Ishikawa (cell line): ENCODE data around the gene CNNM3.

ENCODE experiments used
- CEBPB ChIP-seq: IDR thresholded peaks from 2 replicates; pipeline ENCODE4 v1.6.1; 2012
- CREB1 ChIP-seq: IDR thresholded peaks from 2 replicates; pipeline ENCODE4 v1.6.1; 2012; ENCODE audit warnings: low read depth
- EGR1 ChIP-seq: IDR thresholded peaks from 2 replicates; pipeline ENCODE4 v1.6.1; 2012
- EP300 ChIP-seq: IDR thresholded peaks from 2 replicates; pipeline ENCODE4 v1.6.1; 2012; ENCODE audit warnings: borderline replicate concordance
- FOXM1 ChIP-seq: IDR thresholded peaks from 2 replicates; pipeline ENCODE4 v1.6.1; 2012; ENCODE audit warnings: low read depth, borderline replicate concordance
- NFIC ChIP-seq: IDR thresholded peaks from 2 replicates; pipeline ENCODE4 v1.6.1; 2012
- RAD21 ChIP-seq: IDR thresholded peaks from 2 replicates; pipeline ENCODE4 v1.6.1; 2012; ENCODE audit warnings: low read depth
- TAF1 ChIP-seq: IDR thresholded peaks from 2 replicates; pipeline ENCODE4 v1.6.1; 2012; ENCODE audit warnings: low read depth, mild to moderate bottlenecking
- TCF12 ChIP-seq: IDR thresholded peaks from 2 replicates; pipeline ENCODE4 v1.6.1; 2012; ENCODE audit warnings: low read depth
- TEAD4 ChIP-seq: IDR thresholded peaks from 2 replicates; pipeline ENCODE4 v1.6.1; 2012
- YY1 ChIP-seq: IDR thresholded peaks from 2 replicates; pipeline ENCODE4 v1.6.1; 2012; ENCODE audit warnings: low read depth
- ZBTB7A ChIP-seq: IDR thresholded peaks from 2 replicates; pipeline ENCODE4 v1.6.1; 2012; ENCODE audit warnings: low read depth
- TF ChIP-seq, protein P1 (sequence below): IDR thresholded peaks from 2 replicates; pipeline ENCODE4 v1.6.1; 2012
- TF ChIP-seq, protein P2 (sequence below): IDR thresholded peaks from 2 replicates; pipeline ENCODE4 v1.6.1; 2012; ENCODE audit warnings: low read depth, mild to moderate bottlenecking
- TF ChIP-seq, protein P3 (sequence below): IDR thresholded peaks from 2 replicates; pipeline ENCODE4 v1.6.1; 2012

Gene CNNM3

DNA sequence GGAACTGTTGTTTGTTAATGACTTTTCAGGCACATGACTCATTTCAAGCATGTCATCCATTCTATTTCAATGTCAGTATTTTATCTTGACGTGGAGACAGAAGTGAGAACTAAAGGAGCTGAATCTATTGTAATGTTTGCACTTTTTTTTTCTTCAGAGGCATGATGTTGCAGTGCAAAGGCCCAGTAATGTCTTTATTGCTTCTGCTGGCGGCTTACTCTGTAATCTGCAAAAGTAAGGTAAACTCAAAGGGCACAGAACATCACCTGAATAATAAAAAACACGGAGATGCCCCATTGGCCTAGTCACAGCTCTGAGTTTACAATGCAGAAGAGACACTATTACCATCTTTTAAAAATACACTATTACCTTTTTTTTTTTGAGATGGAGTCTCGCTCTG, 2.4 kb upstream of the CNNM3 start:
- TF ChIP-seq NFIC = no peak

DNA sequence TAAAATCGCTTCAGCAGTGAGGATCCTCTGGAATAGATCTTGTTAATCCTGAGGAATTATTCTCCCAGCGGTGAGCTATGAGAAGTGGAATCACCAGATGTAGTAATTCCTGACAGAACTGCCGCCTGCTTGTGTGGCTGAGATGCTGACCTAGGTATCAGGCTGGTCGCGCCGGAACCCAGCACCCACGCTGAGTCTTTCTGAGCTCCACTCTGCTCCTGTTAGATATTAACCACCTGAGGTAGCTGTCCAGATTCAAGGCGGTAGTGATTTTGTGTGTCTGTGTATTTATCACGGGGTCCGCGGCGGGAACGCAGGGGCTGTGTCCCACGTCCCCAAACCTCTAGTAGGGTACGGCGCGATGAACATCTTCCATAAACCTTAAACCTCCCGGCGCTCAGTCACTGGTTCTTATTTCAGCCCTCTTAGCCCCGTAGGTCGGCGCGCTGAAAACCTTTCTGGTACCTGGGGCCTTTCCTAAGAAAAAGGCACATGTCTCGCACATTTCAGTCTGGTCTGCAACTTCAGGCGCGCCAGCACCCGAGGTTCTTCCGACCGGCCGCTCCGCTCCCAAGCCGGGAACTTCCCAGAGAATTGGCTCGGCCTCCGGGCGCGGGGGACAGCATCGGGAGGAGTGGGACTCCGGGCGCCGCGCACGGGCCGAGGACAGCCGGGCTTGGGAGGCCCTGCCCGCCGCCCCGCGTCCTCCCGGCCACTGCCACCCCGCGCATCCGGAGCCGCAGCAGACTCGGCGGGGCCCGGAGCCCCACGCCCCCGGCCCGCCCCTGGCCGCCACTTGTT, 542 bp upstream of the CNNM3 start:
- TF ChIP-seq, protein P1, sequence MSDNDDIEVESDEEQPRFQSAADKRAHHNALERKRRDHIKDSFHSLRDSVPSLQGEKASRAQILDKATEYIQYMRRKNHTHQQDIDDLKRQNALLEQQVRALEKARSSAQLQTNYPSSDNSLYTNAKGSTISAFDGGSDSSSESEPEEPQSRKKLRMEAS = peak; percentile 47; the same call in 1 of the 2 replicates
- TF ChIP-seq CEBPB = no peak
- TF ChIP-seq ZBTB7A = peak; percentile 59

DNA sequence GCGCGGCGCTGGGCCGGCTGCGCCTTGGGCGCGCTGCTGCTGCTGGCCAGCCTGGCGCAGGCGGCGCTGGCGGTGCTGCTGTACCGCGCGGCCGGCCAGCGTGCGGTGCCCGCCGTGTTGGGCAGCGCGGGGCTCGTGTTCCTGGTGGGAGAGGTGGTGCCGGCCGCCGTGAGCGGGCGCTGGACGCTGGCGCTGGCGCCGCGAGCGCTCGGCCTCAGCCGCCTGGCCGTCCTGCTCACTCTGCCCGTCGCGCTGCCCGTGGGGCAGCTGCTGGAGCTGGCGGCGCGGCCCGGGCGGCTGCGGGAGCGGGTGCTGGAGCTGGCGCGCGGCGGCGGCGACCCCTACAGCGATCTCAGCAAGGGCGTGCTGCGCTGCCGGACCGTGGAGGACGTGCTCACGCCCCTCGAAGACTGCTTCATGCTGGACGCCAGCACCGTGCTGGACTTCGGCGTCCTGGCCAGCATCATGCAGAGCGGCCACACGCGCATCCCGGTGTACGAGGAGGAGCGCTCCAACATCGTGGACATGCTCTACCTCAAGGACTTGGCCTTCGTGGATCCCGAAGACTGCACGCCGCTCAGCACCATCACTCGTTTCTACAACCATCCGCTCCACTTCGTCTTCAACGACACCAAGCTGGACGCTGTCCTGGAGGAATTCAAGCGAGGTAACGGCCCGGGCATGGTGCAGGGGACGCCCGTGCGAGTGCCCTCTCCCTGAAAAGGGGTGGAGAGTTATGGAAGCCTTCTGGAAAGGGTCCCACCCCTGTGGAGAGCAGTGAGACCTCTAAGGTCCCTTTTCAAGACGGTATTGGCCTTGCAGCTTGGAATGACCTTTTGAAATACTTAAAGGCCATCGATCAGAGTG, 1.0 kb downstream of the CNNM3 start:
- TF ChIP-seq, protein P2, sequence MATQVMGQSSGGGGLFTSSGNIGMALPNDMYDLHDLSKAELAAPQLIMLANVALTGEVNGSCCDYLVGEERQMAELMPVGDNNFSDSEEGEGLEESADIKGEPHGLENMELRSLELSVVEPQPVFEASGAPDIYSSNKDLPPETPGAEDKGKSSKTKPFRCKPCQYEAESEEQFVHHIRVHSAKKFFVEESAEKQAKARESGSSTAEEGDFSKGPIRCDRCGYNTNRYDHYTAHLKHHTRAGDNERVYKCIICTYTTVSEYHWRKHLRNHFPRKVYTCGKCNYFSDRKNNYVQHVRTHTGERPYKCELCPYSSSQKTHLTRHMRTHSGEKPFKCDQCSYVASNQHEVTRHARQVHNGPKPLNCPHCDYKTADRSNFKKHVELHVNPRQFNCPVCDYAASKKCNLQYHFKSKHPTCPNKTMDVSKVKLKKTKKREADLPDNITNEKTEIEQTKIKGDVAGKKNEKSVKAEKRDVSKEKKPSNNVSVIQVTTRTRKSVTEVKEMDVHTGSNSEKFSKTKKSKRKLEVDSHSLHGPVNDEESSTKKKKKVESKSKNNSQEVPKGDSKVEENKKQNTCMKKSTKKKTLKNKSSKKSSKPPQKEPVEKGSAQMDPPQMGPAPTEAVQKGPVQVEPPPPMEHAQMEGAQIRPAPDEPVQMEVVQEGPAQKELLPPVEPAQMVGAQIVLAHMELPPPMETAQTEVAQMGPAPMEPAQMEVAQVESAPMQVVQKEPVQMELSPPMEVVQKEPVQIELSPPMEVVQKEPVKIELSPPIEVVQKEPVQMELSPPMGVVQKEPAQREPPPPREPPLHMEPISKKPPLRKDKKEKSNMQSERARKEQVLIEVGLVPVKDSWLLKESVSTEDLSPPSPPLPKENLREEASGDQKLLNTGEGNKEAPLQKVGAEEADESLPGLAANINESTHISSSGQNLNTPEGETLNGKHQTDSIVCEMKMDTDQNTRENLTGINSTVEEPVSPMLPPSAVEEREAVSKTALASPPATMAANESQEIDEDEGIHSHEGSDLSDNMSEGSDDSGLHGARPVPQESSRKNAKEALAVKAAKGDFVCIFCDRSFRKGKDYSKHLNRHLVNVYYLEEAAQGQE = peak; percentile 20; the same call in 1 of the 2 replicates
- TF ChIP-seq EGR1 = no peak
- TF ChIP-seq, protein P1 = peak; percentile 73

DNA sequence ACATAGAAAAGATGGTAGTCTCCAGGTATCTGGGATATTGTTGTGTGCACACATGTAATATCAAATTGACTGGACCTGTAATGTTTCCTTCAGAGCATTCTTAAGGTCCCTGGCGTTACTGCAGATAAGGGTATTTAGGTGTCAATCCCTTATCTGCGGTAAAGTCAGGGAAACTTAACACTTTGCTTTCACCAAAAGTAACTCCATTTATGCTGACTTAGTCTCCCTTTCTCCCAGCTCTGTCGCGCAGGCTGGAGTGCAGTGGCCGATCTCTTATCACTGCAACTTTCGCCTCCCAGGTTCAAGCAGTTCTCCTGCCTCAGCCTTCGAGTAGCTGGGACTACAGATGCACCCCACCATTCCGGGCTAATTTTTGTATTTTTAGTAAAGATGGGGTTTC, 1.8 kb downstream of the CNNM3 start:
- no peak for TF ChIP-seq EP300
- TF ChIP-seq TAF1 = no peak
- TF ChIP-seq ZBTB7A = no peak
- no peak for TF ChIP-seq FOXM1
- TF ChIP-seq NFIC = no peak
- no peak for TF ChIP-seq YY1
- no peak for TF ChIP-seq CEBPB
- TF ChIP-seq, protein P1 = no peak
- TF ChIP-seq EGR1 = no peak
- TF ChIP-seq, protein P2 = no peak
- TF ChIP-seq TCF12 = no peak
- TF ChIP-seq, protein P3, sequence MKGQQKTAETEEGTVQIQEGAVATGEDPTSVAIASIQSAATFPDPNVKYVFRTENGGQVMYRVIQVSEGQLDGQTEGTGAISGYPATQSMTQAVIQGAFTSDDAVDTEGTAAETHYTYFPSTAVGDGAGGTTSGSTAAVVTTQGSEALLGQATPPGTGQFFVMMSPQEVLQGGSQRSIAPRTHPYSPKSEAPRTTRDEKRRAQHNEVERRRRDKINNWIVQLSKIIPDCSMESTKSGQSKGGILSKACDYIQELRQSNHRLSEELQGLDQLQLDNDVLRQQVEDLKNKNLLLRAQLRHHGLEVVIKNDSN = no peak
- TF ChIP-seq RAD21 = no peak
- no peak for TF ChIP-seq TEAD4
- TF ChIP-seq CREB1 = no peak

DNA sequence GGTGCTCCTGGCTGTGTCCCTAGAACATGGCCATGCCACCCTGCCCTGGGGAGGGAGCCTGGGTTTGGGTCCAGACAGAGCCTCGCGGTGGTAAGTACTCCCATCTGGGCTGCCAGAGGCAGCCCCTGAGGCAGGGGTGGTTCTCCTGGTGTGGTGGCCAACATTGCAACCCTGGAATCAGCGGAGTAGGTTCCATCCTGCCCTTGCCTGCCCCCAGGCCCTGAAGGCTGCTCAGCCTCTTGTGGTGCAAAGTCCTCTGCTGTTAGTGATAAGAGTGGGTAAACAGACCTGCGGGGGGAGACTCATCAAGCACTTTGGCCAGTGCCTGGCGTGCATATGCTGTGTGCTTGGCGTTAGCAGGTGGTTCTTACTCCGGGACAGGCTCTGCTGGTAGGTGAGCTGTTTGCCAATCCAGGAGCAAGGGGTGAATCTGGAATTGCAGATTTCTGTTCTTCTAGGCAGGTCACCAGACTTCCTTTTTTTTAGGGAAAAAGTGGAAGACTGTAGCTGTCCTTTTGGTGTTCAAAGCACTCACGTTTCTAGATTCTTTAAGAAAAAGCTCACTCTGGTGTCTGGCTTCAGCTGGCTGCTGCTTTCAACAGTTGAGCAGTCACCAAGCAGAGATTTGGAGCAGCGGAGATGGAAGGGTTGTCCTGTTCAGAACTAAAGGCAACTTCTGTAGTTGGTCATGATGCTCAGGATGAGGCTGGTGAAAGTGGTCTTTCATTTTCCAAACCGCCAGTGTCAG, 3.2 kb downstream of the CNNM3 start:
- TF ChIP-seq, protein P1 = no peak
- no peak for TF ChIP-seq YY1
- no peak for TF ChIP-seq TEAD4
- no peak for TF ChIP-seq EP300
- TF ChIP-seq ZBTB7A = no peak
- no peak for TF ChIP-seq TAF1
- TF ChIP-seq RAD21 = no peak
- TF ChIP-seq FOXM1 = no peak
- TF ChIP-seq CREB1 = no peak
- no peak for TF ChIP-seq EGR1
- no peak for TF ChIP-seq NFIC

DNA sequence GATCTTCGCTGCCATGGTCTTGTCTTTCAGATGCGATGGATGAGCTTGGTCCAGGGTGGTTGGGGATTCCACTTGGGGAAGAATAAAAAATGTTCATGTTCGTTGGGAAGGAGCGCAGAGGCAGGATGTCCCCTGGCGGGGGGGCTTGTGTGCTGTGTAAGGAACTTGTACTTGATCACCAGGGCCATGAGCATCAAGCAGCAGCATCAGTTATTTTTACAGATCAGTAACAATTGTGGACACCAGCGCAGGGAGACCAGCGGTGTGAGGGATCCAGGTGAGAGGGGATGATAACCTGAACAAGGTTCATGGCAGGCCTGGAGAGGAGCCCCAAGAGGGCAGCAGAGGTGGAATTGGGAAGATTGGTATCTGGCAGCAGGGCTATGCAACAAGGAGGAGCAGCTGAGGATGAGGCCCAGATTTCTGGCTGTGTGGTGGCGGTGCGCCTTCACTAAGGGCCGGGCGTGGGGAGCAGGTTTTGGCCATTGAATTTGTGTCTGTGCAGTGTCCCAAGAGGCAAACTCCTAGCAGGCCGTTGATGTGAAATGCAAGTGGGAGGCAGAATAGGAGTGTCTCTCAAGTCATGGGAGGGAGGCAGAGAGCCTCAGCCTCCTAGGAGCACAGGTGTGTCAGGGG, 3.9 kb downstream of the CNNM3 start:
- TF ChIP-seq, protein P3 = no peak
- no peak for TF ChIP-seq RAD21
- TF ChIP-seq NFIC = no peak
- TF ChIP-seq EP300 = no peak
- no peak for TF ChIP-seq FOXM1
